Glomerular visceral epithelial cell (primary cell): Measurements from ENCODE around the gene ARL16.

Experiments used
- DNase-seq: peaks from one replicate; pipeline ENCODE4 v3.0.0-alpha.2; 2016; ENCODE audit errors: extremely low spot score

ARL16 gene

DNA sequence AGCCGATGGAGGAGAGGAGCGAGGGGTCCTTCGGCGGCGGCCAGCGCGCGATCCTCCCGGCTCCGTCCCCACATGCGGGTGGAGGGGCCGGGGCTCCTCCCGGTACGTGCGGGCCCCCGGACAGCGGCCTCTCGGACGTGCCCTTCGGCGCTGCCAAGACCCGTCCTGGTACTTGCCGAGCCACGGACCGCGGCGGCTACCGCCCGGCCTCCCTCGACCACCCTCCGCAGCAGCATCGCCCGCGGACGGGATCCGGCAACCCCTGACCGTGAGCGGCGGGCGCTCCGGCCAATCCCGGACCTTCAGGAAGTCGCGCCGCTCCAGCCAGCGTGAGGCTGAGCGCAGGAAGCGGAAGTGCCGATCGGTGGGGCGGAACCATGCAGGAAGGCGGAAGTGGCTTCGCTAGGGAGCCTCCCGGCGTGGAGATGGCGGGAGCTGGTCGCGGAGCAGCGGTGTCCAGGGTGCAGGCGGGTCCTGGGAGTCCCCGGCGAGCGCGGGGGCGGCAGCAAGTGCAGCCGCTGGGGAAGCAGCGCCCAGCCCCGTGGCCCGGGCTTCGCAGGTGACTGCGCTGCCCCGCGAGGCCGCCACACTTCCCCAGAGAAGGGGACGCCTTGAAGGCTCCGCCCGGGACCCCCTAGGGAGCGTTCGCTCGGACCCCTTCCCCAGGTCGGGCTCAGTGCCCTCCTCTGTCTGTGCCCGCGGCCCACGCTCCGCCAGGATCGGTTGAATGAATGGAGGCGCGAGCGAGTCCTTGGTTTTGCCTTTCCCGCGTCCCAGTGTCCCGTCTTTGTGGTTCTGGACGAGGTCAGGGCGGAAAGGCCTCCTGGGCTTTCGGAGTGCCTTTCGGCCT, 17.0 kb downstream of the ARL16 start, which contains the start of the genes CCDC137 and OXLD1:
Gene CCDC137 (plus strand): TSS at position 396 of the 850 bp plus-strand sequence. CDS start 30 bp downstream, at position 426.
Gene OXLD1 (minus strand): TSS at position 264 of the 850 bp plus-strand sequence. CDS start 28 bp downstream, at position 236.
- peak; percentile 96 for DNase-seq

- peak; percentile 35 for DNase-seq
Observed at GRCh38 chr17:81666092-81666341, 17.6 kb downstream of the ARL16 start.

DNA sequence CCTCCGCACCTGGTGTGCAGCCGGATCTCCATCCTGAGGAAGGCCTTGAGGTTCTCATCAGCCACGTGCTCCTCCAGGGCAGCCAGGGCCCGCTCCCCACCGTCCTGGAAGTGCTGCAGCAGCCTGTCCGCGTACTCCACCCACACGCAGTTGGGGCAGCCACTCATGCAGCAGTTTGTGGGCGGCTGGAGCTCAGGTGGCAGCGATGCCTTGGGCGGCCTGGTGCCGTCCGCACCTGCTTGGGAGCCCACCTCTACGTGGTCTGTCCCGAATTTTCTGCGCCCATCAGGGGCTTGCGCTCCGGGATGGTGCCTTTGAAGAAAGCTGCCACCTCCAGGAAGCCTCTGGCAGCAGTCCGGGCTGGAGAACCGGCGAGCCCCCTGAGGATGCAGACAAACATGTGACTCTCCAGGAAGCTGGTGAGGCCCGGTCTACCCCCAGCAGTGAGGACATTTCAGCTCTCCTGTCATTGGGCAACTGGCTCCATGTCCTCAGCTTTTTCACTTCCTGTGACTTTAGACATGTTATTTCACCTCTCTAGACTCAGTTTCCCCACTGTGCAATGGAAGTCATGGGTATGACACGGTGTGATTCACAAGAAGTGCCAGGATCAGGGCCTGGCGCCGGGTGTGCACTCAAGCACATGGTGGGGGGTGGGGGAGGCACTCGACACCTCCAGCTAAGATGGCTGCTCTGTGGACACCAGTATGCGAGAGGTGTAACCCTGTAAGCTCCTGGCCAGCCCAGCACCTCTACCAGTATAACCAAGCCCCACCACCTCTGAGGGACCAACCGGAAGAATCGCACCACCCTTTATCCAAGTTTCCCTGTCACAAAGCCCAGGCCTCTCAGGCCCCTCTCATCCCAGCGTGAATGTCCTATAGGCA, 18.1 kb downstream of the ARL16 start:
- no peak for DNase-seq

- DNase-seq = no peak
Observed at GRCh38 chr17:81664051-81664470, 19.5 kb downstream of the ARL16 start.

DNA sequence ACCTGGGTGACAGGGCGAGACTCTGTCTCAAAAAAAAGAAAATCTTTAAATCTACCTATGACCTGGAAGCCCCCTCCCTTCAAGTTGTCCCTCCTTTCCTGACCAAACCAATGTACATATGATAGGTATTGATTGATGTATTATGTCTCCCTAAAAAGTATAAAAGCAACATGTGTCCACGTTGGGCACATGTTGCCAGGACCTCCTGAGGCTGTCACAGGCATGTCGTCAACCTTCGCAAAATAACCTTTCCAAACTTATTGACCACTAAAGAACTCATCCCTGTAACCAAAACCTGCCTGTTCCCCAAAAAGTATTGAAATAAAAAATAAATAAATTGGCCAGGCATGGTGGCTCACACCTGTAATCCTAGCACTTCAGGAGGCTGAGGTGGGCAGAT, 21.6 kb downstream of the ARL16 start:
- no peak for DNase-seq

DNA sequence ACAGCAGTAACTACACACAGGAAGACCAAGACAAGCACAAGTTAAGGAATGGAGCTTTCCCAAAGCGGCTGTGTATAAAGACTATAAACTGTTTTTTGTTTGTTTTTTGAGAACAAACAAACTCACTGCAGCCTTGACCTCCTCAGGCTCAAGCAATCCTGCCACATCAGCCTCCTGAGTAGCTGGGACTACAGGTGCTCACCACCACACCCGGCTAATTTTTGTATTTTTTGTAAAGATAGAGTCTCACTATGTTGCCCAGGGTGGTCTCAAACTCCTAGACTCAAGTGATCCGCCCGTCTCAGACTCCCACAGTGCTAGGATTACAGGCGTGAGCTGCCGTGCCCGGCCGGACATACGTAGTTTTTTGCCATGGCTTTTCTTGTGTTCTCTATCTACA, 23.2 kb downstream of the ARL16 start:
- no peak for DNase-seq

DNA sequence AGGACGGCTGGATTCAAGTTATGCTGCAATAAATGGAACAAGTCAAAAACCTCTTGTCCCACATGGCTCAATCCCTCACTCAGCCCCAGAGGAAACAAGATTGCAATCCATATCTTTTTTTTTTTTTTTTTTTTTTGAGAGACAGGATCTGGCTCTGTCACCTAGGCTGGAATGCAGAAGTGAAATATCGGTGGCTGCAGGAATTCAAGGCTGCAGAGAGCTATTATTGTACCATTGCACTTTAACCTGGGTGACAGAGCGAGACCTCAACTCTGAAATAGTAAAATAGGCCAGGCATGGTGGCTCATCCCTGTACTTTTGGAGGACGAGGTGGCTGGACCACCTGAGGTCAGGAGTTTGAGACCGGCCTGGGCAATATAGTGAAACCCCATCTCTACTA, 24.6 kb downstream of the ARL16 start:
- DNase-seq = no peak

DNA sequence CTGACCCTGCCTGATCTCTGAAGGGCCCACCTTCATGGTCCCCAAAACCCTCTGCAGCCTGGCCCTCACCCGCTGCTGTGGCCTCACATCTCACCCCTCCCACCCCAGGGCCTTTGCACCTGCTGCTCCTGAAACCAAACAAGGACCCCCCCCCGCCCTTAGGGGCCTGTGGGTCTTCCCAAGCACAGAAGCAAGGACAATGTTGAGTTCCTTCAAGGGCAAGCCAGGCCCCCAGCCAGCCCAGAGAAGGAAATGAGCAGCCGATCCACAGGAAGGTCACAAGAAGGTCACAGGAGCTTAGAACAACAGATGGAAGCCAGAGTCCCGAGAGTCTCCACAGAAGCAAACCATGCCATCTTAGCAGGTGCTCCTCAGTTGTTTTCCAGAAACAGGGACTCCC, 26.8 kb downstream of the ARL16 start:
- no peak for DNase-seq

GRCh38 chr17:81656118-81656743, 27.4 kb downstream of the ARL16 start, which contains the start of gene PDE6G:
Gene PDE6G (minus strand): TSS chr17:81656542. CDS start chr17:81653305, 3,237 bp downstream.
- no peak for DNase-seq

- no peak for DNase-seq
Observed at GRCh38 chr17:81655378-81656117, 28.0 kb downstream of the ARL16 start.

- DNase-seq = no peak
Observed at GRCh38 chr17:81652906-81653771, 30.5 kb downstream of the ARL16 start.

- DNase-seq = peak; percentile 94
Observed at GRCh38 chr17:81651692-81652091, 31.9 kb downstream of the ARL16 start.

GRCh38 chr17:81650951-81651350, 32.6 kb downstream of the ARL16 start:
- DNase-seq = no peak

- no peak for DNase-seq
Observed at GRCh38 chr17:81648707-81649085, 34.9 kb downstream of the ARL16 start.

- no peak for DNase-seq
Observed at GRCh38 chr17:81648013-81648706, 35.4 kb downstream of the ARL16 start.

DNA sequence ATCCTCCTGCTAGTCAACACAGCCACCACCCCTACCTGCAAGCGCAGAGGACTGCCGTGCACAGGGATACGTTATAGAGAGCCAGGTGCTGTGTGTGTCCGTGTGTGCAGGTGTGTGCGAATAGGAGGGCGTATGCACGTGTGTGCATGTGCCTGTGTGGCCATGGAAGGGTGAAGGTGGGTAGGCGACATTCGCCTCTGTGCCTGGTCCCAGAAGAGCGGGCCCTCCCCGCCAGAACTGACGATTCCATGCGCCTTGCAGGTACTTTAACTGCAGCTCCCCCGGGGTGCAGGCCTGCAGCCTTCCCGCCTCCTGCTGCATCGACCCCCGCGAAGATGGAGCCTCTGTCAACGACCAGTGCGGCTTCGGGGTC, 36.0 kb downstream of the ARL16 start:
- no peak for DNase-seq

GRCh38 chr17:81646869-81647600, 36.6 kb downstream of the ARL16 start:
- no peak for DNase-seq

DNA sequence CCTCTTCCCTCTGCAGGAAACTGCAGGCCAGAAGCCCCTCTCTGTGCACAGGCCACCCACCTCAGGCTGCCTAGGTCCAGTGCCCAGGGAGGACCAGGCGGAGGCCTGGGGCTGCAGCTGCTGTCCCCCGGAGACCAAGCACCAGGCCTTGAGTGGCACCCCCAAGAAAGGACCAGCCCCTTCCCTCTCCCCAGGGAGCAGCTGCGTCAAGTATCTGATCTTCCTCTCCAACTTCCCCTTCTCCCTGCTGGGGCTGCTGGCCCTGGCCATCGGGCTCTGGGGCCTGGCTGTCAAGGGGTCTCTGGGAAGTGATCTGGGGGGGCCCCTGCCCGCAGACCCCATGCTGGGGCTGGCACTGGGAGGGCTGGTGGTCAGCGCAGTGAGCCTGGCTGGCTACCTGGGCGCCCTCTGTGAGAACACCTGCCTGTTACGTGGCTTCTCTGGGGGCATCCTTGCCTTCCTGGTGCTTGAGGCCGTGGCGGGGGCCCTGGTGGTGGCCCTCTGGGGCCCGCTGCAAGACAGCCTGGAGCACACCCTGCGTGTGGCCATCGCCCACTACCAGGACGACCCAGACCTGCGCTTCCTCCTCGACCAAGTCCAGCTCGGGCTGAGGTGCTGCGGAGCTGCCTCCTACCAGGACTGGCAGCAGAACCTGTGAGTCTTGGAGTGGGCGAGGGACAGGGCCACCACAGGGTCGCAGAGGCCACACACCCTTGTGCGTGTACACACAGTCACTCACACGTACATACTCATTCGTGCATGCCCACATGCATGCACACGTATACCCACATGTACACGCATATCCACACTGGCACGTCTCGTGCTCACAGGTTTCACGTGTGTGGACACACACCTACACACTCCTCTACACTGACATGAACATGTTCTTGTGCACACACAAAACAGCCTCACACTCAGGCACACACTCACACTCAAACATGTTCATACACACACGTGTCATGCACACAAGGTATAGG, 38.3 kb downstream of the ARL16 start:
- DNase-seq = no peak
